Activated T-helper 1 cell treated with anti-CD3 and anti-CD28 coated beads, Interleukin-2, amount 50 U/mL, for 16 hours (primary cell): ENCODE data around the gene LDB2.

Source experiments
- DNase-seq, 2 donors: peaks; one replicate each; pipeline ENCODE4 v3.0.0-alpha.2; 2020; ENCODE audit warnings: low read depth in 1 of 2, low spot score in 1 of 2

LDB2 gene

DNA sequence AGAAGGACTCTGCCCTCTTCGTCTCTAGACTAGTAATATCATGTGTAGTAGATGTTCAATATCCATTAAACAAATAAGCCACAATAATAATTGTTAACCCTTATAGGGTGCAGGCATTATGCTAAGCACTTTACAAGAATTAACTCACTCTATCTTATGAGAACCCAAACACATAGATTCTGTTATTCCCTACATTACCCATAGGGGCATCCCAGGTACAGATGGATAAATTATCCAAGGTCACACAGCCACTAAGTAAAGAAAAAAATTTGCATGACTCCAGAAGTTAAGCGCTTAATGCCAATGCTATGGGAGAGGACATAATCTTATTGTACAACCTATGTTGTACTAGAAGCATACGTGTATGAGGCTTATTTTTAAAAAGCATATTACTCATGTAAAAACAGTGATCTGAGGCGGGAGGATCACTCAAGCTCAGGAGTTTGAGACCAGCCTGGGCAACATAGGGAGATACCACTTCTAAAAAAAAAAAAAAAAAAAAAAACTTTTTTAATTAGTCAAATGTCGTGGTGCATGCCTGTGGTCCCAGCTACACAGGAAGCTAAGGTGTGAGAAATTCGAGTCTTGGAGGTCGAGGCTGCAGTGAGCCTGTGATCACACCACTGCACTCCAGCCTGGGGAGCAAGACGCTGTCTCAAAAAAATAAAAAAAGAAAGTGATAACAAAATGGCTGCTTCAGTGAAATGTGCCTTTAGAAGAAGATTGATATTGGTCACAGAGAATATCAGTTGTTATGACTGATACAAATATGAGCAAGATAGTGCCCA lies 13.6 kb downstream of the LDB2 start:
- no peak for DNase-seq

DNA sequence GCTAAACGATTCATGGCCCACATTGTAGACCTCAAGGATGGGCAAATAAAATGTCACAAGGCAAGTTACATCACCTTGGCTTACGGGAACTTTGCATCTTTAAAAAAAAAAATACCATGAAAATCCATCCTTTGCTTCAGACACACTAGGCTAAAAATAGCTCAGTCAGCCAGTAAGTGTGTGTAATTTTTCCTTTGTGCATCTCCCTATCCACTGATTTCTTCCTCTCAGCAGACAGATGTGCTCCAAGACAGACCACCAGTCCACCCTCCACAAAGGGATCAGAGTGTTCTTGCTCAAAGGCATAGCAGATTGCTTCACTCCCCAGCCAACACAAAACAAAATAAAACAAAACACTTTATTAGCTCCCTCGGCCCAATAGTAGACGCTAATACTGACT lies 14.6 kb downstream of the LDB2 start:
- DNase-seq: no peak

DNA sequence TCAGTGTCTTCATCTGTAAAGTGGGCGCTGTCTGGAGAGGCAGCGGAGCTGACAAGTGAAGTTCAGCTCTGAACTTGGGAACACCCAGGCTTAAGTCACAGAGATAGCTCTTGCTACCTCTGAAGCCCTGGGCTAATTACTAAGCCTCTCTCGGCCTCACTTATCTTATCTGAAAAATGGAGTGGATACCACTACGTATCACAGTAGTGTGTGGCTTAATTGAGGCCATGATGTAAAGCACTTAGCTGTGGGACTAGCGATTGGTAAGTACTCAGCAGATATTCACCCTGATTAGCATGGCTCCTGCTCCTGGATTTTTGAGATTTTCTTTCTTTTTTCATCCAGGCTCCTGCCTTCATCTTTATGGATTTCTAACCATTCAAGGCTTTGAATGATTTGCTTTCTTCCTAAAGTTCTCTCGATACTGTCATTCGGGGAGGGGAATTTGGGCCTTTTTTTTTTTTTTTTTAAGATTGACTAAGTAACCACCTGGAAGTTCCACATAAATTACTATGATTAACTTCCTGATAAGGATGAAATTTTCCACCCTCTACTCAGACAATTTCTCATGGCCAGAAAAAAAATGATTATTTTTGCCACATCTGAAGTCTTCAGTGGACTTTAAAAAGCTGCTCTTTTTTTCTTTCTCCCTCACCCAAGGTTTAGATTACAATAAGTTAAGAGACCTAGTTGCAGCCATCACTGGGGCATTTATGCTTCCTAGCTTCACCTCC lies 17.1 kb downstream of the LDB2 start:
- DNase-seq: no peak

DNA sequence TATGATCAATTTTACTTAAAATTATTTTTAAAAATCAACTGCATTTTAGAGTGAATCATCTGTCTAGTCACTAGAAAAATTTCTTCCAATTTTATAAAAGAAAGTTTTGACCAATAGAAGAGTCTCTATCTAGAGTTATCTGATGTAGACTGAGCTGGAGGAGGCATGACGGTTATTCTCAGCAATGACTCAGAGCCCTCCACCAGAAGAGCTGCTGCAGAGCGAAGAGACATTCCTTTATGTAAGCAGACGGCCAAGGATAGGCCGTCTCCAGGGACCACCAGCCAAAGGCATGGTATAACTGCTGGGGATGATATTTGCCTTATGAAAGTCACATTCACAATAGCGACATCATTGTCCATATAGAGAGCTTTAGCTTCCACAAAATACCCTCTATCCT lies 23.0 kb downstream of the LDB2 start:
- DNase-seq: no peak

DNA sequence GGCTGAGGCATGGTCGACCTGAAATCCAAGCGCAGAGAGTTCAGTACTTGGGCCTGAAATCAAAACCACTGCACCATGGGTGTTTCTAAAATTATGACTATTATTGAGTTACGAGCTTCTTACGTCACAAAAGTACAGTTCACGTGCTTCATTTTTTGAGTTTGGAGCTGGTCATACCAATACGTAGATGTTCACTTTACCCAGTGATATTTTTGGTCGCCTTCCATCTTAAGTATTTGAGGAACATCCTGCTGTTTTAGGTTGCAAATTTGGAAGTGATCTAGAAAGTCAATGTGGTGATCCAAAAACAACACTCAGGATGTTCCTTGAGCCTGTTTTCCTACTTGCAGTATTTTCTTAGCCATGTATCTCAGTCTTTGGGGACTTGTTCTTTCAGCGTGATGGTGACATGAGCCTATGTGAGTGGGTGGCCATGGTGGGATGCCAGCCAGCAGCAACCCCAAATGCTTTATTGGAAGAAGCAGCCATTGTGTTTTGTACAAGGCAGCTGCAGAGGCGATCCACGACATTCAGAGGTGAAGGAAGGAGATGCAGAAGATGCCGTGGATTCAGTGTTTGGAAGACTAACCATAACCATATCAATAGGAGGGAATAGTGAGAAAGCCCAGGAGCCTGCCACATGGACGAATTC lies 28.7 kb downstream of the LDB2 start:
- DNase-seq: no peak

DNA sequence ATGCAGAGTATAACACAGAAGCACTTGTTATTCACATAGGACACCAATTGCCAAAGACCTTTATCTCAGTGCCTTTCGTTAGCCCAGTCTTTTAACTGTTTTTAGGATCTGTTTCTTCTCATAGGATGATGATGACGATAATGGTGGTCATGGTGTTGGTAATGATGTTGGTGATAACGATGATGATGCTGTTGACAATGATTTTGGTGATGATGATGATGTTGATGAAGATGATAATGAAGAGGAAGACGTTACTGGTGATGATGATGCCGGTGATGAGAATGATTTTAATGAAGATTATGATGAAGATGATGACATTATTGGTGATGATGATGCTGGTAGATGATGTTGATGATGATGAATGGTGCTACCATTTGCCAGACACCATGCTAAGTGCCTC lies 29.8 kb downstream of the LDB2 start:
- DNase-seq: no peak

DNA sequence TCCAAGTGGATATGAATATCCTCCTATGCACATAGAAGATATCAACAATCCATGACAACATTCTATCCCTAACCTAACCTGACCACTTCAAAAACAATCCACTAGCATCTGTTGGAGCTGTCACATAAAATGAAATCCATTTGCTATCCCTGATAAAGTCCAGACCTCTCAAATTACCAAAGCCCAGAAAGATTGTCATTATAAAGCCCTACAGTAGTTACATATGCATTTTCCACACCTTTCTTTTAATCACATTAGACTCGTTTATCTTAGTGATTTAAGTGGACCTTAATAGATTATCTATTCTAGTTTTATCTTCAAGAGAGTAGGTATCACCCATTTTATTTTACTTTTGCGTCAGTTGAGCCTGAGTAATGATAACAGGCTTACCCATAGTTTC lies 30.6 kb downstream of the LDB2 start:
- no peak for DNase-seq

DNA sequence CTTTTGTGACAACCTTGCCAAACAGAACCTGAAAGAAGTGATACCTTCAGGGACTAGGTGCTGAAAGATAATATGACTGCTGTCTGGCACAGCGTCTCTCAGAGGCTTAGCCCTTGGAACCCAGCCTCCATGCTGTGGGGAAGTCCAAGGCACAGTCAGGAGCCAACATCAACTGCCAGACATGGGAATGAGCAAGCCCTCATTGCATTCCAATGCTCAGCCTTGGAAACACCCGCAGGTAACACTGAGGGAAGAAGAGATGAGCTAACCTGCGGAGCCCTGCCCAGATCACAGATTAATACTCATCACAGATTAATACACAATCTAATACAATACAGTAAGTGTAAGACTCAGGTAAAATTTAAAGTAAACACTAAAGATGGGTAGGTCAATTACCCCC lies 31.5 kb downstream of the LDB2 start:
- DNase-seq: no peak

DNA sequence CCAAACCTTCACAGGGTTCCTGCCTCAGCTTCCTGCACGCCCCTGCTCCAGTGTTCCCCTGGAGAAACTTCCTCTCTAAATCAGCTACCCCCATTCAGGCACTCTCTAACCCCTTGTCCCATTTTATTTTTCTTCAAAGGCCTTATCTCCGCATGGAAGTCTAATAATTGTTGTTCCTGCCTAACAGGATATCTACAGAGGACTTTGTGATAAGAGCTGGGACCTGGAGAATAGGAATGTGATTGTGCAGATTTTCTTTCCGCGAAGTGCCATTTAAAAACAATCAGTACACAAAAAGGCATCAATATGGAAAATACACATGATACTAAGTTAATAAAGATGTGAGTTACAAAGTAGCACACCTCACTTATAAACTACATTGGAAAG lies 32.6 kb downstream of the LDB2 start:
- no peak for DNase-seq

DNA sequence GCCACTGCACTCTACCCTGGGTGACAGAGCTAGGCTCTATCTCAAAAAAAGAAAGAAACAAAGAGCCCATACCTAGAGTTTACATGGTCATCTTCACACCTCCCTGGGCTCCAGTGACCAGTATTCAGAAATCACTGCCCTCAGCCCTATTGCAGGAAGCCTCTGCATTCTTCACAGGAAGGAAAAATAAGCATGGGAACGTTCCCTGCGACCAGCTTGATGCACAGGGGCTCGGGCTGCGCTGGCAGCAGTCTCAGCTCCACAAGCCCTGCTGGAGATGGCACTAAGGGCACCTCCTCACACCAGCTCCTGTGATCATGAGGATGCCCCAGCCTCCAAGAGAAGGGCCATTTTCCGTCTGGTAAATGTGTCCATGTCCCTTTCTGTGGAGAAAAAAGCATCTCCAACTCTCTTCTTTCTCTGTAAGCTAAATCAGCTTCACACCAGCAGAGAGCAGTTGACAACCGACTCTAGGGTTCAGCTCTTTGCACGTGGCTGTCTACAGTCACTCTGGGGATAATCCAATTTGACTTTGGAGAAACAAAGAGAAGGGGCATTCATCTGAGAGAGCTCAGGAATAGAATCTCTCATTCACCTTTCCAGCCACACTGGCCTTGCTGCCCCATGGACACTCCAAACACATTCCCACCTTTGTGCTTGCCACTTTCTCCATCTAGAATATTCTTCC lies 33.1 kb downstream of the LDB2 start:
- no peak for DNase-seq

DNA sequence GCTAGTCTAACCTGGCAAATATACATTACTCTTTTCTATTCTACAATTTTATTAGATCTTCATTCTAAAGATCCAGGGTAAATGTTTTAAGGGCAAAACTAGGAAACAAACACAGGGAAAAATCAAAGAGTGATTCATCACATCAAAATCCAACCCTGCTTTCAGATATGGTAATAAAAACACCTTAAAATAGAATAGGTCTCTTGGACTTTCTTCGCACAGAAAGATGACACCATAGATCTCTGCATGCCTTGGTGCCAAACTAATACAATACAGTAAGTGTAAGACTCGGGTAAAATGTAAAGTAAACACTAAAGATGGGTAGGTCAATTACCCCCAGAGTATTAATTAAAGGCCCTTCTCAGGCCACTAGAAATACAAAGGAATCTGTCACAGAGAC lies 34.2 kb downstream of the LDB2 start:
- DNase-seq: no peak

DNA sequence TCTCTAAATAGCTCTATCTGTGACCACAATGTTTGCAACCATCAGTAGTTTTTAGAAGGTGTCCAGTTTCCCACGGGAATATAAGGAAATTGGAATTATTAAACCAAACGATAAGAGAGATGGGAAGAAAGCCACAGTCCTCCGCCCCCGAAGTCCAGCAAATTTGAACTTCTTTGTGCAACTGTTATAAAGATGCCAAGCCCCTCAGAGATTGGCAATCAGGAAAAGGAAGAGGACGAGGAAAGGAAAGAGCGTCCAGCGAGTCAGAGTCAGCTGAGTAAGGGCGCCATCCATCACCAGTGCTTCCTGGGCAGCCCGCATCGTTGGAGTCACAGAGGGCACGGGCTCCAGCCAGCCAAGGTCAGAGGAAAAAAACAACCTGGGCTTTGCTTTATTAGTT lies 35.7 kb downstream of the LDB2 start:
- no peak for DNase-seq

DNA sequence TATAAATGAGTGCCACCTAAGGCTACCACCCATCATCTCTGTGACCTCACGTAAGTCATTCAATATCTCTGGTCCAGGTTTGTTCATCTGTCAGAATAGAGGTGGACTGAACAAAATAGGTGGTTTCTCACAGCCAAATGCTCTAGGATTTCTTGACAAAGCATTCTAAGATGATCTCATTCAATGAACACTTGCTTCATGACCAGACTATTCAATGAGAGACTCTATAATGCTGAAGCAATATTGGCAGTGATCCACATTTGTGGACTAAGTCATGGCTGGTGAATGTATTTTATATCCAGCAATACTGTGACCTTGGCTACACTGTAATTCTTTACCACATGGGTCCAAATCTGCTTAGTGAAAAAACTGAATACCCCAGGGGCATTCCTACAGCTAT lies 37.9 kb downstream of the LDB2 start:
- no peak for DNase-seq

DNA sequence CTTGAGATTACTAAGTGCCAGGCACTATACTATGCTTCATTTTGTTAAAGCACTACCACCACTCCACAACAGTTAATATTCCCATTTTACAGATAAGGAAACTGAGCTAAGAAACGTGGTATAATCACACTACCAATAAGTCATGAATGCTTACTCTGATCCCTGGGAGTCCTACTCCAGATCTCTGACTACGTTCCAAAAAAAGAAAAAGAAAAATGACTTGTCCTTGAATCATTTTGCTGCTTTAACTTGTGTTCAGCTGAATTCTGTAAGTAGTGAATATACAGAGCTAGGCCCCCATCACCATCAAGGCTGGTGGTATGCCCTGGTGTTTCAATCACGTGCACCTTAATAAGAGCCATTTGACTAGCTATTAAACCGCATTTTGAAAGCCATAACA lies 39.4 kb downstream of the LDB2 start:
- no peak for DNase-seq

DNA sequence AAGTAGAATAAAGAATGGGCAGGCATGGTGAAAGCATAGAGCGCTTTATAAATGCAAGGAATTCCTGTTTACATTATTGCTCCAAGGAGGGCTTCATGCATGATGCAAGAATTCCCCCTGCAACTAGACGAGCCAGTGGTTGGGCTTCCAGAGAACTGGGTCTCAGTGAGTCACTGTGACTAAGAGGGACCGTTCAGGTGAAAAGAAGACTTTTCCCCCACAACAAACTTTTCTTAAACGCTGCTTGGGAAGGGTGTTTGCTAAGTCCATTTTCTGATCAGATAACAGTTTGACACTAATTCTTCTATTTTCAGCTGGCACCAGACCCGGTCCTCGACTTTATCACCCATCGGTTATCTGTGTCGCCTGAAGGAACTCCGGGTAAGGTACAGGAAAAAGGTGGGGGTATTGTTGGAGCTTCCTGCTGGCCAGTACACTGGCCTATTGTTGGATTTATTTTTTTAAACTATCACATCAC lies 40.1 kb downstream of the LDB2 start:
- no peak for DNase-seq

DNA sequence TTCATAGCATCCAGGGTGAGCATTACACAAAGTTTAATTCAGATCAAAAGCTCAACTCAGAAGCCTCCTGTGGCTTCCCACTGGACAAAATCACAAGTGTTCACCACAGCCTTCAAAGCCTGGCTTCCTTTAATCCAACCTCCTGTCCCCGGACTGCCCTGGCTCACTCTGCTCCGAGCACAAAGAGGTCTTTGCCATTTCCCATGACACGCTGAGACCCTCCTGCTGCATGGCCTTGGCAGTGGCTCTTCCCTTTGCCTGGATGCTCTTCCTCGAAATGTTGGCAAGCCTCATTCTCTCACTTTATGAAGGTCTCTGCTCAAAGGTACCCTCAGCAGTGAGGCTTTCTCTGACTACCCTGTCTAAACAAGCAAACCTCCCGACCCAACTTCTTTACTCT lies 41.0 kb downstream of the LDB2 start:
- DNase-seq: no peak

DNA sequence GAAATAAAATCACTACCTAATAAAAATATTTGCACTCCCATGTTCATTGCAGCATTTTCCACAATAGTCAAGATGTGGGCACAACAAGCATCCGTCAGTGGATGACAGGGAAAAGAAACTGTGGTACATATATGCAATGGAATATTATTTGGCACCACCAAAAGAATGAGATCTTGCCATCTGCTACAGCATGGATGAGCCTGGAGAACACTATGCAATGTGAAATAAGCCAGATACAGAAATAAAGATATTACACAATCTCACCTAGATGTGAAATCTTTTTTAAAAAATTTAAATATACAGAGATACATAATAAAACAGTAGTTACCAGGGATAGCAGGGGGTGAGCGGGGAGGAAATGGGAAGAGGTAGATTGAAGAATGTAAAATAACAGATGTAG lies 44.8 kb downstream of the LDB2 start:
- DNase-seq: no peak

DNA sequence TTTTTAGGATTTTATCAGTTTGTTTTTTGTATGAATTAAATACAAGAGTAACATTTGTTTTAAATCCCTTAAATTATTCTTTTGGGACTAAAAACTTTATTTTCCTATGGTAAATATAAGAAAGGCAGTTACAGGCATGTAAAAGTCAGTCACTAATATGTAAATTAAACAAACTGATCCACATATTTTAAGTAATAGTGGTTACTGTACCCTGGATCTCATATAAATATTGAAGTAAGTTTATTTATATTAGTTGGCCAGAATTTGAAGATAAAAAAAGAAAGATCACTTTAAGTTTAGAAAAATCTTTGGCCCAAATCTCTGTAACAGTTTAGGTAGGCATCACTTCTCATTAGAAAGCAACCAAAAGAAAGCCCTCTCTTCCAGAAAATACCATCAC lies 45.8 kb downstream of the LDB2 start:
- no peak for DNase-seq

DNA sequence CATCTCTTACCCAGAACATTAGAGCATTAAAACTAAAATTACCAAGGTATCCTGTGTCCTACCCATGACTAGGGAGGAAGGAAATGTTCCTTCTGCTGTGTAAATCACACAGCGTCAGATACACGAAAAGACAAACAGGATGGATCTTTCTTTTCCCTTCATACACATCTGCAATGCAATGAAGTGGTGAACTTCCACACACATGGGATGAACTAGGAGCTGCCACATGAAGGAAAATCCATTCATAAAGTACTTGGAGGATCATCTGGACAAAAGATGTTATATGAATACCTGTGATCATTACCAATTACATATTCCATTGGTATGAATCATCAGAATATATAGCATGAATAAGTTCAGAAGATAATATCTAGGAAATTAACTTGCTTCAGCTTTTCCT lies 46.2 kb downstream of the LDB2 start:
- no peak for DNase-seq

DNA sequence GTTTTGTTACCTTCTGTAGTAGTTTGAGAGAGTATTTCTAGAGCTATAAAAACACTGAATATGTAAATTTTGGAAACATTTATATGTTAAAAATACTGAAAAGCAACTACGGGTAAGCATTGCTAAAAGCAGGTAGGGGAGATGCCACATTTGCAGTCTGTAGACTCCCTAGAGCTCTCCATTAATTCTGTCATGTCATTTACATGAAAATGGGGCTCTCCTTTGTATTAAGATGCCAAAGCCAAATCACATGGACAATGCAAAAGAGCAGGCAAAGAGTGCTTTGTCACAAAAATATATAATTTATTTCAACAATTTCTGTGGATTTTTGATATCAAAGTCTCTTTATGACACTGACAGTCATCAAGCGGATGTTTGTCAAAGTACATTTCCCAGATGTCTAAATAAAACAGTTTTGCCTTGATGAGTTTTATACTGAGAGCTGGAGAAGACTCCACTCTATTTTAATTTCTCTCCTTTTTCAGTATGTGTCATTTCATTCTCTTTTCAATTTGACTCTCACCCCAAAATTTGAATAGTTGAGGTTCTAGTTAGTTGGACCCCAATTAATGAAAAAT lies 51.8 kb downstream of the LDB2 start:
- no peak for DNase-seq

DNA sequence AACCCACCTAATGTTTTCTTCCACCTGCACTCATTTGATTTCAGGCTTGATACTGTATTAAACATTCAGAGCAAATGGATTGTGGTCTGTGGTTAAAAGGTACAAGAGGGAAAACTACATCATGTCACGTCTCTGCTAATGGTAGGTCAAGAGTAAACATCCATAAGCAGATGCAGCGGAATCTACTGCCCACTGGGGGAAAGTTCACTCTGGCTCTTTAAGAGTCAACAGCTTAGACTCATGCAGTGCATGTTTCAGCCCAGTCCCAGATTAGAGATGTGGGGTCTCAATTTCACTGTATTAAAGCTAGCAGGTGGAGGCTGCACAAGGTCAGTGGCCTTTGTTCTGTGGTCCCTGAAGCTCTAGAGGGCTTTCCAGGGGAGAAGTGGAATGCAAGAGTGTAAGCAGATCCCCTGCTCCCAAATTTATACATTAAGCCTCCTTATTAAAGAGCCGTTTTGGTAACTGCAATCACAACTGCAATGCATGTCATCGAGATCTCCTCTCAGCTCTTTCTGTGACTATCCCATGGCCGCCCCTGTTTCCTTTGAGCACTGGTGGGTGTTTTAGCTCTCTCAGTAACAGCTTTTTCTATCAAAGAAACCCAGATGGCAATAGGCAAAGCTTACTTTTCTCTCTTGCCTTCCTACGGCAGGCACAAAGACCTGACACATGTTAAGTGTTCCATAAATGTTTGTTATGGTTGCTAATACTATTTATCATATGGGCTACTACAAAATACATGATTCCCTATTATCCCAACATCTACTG lies 53.4 kb downstream of the LDB2 start:
- DNase-seq: no peak
